EL (cell line): ENCODE data around the gene CCDC68.

Experiments
- DNase-seq: peaks from one replicate; pipeline ENCODE4 v3.0.0-alpha.2; 2016

Gene CCDC68, protein sequence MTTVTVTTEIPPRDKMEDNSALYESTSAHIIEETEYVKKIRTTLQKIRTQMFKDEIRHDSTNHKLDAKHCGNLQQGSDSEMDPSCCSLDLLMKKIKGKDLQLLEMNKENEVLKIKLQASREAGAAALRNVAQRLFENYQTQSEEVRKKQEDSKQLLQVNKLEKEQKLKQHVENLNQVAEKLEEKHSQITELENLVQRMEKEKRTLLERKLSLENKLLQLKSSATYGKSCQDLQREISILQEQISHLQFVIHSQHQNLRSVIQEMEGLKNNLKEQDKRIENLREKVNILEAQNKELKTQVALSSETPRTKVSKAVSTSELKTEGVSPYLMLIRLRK

DNA sequence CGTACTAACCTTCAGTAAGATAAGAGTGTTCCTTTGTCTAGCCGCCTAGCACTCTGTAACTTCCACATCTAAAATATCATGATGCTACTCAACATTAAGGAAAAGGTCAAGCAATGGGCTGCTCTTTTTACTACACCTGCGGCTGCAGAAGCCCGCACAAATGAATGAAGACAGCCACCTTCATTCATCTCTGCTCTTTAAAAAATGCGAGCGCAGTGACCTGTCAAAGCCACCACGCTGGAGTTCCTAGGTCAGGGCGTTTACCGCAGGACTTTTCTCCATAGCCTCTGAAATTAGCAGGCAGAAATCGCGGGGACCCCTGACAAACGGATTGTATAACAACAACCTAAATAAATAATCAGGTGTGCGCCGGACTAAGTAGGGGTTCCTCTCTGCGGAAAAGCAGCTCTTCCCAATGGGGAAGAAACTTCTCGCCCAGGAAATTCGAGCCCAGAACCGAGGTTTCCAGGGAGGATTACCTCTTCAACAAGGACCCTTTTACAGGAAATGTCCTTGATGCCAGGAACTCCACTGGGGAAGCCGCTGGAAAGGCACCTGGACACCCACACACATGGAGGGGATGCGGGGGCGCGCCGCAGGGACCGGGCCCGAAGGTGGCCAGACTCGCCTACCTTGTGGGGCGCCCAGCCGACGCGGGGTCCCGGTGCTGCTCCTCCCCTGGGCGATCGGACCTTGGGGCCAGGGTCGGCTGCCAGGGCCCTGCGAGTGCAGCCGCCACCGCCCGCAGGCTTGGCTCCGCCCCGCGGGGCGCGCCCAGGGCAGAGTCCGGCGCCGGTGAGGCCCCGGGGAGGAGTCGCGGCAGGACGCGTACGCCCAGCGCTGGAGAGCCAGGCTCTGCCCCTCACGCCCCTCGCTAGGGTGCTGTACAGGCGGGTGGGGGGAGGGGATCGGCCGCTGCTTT lies at the start of gene CCDC68:
Gene CCDC68, minus strand, starts transcription at position 758 of the 922 bp plus-strand sequence. CDS start 16,670 bp downstream, outside the sequence.
- peak; percentile 34 for DNase-seq

DNA sequence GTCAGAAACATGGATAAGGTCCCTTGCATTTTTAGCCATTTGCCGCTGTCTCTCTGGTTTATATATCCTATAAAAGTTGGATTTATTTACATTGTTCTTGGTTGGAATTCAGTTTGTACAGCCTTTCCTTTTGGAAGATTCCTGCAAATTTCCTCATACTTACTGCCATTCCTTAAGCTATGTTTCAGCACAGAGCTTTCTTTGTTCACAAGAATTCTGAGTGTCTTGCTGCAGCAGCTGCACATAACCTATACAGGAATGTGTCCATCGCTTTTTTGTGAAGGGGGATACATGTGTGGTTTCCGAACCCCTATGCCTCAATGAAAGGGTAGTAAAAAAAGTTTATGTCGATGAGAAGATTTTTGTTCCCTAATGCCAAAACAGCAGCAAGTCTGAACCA lies 48.3 kb upstream of the CCDC68 start:
- DNase-seq: no peak

DNA sequence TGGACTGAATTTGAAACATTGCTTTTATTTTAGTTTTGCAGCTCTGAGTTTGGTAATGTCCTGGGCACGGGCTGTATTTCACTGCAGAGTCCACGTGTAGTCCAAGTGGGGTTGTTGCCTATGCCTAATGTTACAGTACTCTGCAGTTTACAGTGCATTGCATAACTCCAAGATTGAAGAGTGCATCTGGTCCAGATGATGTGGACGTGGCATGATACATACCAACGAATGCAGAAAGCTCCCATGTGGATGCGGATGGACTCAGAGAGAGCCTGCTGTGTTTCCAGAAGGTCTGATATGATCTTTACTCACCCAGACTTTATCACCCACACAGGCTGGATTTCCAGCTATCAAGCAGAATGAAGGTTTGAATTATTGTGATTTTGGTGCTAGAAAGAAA lies 44.4 kb upstream of the CCDC68 start:
- no peak for DNase-seq

DNA sequence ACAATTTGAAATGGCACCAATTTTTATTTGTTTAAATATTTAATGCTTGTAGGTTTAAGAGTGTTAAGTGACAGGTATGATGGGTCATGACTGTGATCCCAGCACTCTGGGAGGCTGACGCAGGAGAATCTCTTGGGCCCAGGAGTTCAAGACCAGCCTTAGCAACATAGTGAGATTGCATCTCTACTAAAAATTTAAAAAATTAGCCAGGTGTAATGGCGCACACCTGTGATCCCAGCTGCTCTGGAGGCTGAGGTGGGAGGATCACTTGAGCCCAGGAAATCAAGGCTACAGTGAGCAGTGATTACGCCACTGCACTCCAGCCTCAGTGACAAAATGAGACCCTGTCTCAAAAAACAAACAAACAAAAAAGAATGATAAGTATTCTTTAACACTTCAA lies 43.0 kb upstream of the CCDC68 start:
- no peak for DNase-seq

DNA sequence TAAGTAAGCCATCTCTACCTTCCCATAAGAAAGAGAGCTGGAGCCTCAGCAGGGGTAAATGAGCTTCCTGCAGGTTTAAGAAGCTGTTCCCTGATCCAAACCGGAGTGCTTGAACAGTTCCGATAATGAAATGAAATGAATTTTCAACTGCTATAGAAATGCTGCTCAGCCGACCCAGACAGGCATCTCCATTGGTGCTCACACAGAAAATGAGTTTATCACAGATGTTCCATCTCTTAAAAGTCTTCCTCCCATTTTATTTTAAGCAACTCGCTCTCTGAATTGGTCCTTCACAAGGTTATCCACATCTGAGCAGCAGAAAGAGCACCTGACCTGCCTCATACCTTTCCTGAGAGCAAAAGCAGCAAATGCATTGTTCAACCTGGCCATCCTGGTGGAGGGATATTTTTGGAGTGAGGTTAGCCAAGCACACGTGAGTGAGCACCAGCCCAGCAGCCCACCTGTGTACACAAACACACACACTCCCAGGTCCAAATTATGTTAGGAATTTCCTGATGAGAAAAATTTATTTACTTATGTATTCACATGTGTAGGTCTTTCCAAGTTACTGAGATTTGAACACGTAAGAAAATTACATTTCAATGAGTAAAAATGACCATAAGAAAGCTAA lies 42.2 kb upstream of the CCDC68 start:
- DNase-seq: no peak

DNA sequence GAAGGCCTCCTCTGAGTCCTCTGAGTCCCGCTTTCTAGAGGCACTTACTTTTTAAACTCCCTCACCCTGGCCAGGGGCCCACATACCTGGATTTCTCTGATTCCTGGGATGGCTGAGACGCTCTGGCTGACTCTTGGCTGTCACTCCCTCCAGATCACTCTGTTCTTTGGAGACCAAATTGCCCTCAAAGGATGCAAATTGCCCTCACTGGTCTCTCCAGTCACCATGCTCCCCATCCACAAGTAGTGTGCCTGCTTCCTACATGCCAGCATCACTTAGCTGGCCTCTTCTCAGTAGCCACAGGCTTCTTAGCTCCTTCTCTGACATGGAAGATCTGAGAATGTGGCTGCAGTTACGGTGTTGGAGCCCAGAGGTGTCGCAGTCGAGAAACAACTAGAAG lies 41.3 kb upstream of the CCDC68 start:
- no peak for DNase-seq

DNA sequence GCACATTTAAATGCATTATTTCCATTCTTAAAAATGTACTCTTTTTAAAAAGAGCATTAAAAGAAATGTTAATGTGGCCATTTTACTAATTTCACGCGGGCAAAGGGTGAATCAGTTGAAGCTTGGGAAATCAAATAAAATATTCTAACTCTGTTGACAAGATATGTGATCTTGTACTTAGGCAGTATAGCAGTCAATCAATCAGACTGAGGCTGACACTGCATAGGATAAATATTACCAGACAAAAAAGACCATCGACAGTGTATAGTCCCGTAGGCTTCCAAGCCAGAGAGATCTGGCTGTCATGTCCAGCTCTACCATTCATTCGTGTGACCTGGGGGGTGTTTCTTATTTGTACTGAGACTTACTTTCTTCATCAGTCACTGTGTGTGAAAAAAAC lies 39.8 kb upstream of the CCDC68 start:
- no peak for DNase-seq

DNA sequence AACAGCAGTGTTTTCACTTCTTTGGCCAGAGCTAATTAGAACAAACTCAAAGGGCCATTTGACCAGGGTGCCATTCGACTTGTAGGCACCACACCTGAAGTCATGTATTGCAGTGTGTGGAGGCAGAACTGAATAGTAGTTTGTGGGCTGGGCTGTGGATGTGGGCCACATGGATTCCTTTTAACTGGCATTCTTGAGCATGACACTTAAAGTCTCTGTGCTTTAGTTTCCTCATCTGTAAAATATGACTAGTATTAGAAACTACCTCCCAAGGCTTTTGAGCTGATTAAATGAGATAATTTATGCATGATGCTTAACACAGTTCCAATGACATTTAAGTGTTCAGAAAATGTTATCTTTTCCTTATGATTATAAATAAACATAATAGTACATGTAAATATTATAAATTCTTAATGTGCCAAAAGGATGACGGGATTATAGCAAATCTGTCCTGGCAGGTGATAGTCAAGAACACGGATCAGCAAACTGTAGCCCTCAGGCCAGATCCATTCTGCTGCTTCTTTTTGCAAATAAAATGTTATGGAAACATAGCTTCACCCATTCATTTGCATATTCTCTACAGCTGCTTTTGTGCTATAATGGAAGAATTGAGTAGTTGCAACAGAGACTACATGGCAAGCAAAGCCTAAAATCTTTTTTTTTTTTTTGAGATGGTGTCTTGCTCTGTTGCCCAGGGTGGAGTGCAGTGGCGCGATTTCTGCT lies 36.3 kb upstream of the CCDC68 start:
- no peak for DNase-seq

DNA sequence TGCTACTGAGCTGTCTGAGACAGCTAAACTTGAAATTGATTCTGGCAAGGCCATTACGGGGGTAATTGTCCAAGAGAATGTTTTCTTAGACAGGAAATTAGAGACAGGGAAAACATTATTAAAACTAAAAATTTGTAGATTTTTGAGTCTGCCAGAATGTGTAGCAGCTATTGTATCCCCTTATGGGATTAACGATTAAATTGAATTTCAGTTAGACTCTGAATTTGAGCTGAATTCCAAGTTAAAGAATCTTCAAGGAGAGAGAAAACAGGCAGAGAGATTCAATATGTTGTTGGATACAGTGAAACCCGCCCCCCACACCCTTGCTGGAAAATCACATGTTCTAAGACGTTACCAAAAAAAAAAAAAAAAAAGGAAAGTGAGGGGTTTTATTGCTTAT lies 32.7 kb upstream of the CCDC68 start:
- DNase-seq: no peak

DNA sequence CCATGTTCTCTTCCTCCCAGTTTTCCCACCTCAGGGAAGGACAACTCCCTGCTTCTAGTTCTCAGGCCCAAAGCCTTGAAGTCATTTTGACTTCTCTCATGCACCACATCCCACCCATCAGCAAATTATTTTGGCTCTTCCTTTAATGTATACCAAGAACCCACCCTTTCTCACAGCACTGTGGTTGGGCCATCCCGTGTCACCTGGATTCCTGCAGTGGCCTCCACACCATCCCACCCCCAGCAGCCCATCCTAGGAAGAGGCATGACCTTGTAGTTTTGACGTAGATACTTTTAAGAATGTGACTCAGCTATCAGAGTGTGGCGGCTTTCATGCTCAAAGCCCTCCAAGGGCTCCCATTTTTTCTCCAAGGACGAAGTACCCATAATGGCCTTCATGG lies 25.6 kb upstream of the CCDC68 start:
- DNase-seq: no peak

DNA sequence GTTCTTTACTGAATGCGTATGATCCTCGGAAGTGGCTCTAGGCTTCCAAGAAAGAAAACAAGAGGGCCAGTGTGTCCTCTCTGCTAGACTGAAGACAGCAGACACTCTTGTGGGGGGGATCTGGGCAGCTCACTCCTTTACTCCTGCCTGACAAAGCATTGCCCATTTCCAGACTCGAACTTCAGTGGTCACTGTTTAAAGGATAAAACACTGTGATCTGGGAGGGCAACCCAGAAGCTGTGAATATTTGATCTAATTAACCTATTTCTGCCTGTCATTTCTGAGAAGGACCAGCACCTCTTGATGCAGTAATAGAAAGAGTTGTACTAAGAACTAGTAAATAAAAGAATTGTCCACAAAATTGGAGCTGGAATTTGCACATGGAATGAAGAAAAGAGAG lies 24.5 kb upstream of the CCDC68 start:
- DNase-seq: no peak

DNA sequence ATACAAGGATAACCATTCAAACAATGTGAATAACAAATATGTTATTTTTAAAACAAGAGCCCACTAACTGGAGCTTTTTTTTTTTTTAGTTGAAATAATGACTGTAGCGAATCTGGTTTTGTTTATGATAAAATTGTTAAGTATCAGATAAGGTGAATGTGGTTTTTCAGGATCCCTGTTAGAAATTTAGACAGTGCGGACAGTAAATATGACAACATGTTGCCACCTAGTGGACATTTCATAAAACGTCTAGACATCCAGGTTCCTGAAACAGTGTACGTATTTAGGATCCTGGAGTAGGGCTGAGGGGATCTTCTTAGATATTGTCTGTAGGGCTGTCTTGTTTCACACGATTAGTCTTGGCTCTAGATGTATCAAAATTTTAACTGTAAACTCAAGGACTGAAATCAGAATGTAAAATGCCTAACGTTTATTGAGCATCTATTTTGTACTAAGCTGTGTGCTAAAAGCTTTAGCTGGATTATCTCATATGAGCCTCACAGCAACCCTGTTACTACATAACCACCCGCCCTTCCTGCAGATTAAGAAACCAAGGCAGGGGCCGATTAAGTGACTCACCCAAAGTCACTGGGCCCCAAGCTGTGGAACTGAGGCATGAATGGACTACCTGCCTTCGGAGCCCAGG lies 23.9 kb upstream of the CCDC68 start:
- DNase-seq: peak; percentile 68

DNA sequence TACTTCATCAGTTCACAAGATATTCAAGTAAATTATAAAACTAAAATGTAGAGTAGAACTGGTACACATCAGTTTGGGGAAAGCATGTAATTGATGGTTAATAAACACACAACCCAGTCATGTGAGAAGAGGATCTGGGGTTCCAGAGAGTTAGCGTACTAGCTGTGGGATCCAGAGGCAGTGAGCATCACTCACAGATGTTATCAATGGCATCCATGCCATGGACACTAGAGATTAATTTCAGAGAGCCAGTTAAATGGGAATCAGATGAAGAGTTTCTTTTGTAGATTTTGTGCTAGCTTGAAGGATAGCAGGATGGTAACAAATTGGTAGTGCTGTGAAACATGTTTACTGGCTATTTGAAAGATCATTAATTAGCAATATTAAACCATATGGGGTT lies 21.8 kb upstream of the CCDC68 start:
- DNase-seq: no peak

DNA sequence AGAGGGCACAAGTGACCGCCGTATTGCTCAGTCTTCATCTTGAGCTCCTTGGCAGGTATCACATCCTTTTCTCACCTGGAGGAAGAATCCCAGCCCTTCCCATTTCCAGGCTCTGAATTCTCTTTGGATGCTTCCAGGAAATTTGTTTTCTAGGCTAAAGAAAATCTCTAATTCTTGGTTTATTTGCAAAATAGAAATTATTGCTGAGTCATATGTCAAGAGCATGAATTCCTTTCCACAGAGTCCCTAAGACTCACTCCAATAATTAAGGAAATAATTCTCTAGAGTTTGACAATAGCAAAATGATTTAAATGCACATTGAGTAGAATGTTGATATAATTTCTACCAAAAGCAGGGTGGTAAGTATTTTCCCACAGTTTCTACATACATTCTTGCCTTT lies 16.3 kb upstream of the CCDC68 start:
- DNase-seq: no peak

DNA sequence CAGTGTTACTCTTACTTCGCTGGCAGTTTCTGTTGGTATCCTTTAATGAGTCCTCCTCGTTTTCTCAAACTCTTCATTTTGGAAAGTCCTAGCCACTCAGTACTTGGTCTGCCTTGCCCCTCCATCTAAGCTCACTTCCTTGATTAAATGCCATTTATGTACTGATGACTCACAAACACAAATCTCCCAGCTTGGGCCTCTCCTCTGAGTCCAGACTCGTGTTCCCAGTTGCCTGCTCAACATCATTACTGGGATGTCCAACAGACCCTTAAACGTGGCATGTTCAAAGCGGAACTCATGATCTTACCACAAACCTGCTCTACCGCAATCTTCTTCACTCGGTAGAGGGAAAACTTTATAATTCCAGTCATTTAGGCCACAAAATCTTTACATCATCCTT lies 13.8 kb upstream of the CCDC68 start:
- DNase-seq: no peak

DNA sequence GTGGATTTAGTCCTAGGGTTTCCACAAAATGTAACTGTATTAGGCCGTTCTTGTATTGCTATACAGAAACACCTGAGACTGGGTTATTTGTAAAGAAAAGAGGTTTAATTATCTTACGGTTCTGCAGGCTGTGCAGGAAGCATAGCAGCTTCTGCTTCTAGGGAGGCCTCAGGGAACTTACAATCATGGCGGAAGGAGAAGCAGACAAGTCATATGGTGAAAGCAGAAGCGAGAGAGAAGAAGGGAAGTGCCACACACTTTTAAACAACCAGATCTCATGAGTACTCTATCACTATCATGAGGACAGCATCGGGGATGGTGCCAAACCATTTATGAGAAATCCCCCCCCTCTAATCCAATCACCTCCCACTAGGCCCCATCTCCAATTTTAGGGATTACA lies 9.5 kb upstream of the CCDC68 start:
- no peak for DNase-seq

DNA sequence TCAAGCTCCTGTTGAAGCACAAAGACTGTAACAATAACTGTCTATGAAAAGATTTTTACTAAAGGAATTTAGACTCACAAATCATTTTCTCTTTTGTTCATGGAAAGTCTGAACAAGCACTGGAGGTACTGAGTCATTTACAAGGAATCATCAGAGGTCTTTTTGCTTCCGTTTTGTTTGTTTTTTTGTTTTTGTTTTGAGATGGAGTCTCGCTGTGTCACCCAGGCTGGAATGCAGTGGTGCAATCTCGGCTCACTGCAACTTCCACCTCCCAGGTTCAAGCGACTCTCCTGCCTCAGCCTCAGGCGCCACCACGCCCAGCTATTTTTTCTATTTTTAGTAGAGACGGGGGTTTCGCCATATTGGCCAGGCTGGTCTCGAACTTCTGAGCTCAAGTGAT lies 9.0 kb upstream of the CCDC68 start:
- DNase-seq: peak; percentile 63

DNA sequence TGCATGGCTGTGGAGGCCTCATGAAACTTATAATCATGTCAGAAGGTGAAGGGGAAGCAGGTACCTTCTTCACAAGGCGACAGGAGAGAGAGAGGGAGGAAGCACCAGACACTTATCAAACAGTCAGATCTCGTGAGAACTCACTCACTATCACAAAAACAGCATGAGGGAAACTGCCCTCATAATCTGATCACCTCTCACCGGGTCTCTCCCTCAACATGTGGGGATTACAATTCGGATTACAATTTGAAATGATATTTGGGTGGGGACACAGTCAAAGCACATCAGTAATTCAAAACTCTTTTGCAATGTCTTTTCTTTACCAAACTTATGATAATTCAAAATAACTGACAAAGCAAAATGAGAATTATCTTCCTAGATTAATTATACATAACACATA lies 8.5 kb upstream of the CCDC68 start:
- no peak for DNase-seq

DNA sequence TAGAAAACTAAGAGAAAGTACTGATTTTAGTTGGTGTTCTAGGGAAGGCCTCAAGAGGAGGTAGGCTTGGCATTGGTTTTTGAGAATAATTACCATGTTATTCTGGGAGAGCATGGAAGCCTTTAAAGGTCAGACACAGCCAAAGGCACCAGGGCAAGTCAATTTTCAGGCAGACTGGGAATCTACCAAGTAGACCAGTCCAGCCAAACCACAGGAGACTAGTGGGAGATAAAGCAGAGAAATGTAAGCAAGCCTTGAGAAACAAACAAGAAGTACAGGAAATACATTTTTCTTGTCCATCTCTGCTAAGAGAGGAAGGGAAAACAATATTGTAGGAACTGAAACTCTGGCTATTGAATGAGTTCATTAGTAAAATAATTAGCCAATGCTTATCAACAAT lies 5.5 kb upstream of the CCDC68 start:
- DNase-seq: no peak

DNA sequence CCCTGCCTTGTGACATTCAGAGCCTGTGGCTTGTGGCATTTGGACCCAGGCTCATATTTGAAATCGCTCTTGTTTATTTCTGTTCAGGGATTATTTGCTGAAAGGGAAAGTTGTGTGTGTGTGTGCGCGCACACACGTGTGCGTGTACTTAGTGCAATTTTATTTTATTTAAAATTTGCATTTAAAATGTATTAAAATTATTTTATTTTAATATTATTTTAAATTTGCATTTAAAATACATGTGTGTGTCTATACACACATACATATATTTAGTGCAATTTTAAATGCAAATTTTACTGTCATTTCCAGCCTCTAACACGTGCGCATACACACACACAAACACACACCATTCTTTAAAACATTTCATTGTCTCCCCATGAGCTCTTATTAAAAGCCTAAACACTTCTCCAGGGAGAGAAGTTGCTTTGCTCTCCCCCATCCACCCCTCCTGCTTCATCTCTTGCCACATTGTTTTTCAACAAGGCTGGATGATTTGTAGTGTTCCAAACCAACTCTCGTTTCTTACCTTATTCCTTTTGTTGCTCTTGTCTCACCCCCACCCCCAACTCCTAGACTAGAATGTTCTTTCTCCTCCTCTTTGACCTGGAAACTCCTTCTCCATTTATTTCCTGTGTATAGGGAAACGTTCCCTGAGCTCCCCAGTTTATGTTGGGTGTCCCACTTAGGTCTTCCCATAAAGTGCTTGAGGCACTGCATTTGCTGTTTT lies 3.8 kb upstream of the CCDC68 start:
- no peak for DNase-seq

DNA sequence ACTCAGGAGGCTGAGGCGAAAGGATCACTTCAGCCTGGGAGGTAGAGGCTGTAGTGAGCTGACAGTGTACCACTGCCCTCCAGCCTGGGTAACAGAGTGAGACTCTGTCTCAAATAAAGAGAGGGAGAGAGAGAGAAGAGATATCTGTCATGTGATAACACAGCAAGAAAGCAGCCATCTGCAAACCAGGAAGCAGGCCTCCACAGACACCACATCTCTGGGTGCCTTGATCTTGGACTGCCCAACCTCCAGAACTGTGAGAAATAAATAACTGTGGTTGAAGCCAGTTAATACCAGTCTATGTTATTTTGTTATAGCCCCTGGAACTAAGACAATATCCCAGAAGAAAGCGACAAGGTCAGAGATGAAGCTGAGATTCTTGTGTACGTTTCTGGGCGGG lies 2.6 kb upstream of the CCDC68 start:
- DNase-seq: no peak

DNA sequence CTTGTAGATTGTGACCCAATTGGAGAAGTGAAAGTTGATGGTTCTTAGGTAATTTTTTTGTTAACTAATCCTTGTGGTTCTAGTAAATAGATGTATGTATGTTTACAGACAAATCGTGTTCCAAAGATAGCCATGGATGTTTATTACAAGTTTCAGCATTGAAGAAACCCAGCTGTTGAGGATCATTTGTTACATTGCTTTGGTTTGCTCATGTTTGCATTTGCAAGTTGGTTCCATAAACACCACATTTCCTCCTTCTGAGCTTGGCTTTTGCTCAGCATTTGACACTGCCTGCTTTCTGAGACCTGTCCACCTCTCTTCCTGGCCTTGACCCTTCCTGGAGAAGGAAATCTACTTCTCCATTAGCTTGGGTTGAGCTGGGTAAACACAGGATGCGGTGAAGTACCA lies 1.8 kb upstream of the CCDC68 start:
- no peak for DNase-seq
